Mesothelial cell of epicardium (in vitro differentiated cells): ENCODE results near the gene SLC12A4. TPM values are rescaled to one million over a fixed set of nuclear protein-coding genes. Genes with fewer than 3 reads are reported as not detected.
A peak's percentile ranks its signal among the peaks of the same experiment; 100 is the strongest.
"Not testable (repeated sequence)": the region's sequence is repeated elsewhere in the genome, so short reads cannot be mapped to it uniquely, and the experiment has no call there.

Experiments used
- DNase-seq, 2 experiments: peaks; one replicate each; pipeline ENCODE4 v3.0.0; 2021; ENCODE audit warnings: low spot score in 2 of 2; ENCODE audit not compliant: unreplicated experiment in 2 of 2
- H3K27ac Mint-ChIP-seq: 2 replicates; pipeline ENCODE4 v1.8.0; 2021; ENCODE audit warnings: mixed read lengths
- H3K27me3 Mint-ChIP-seq: 2 replicates; pipeline ENCODE4 v1.8.0; 2021; ENCODE audit warnings: low read depth, mixed read lengths
- H3K36me3 Mint-ChIP-seq: 2 replicates; pipeline ENCODE4 v1.8.0; 2021; ENCODE audit warnings: mixed read lengths
- H3K4me1 Mint-ChIP-seq: 2 replicates; pipeline ENCODE4 v1.8.0; 2021; ENCODE audit warnings: mixed read lengths
- H3K4me3 Mint-ChIP-seq: 2 replicates; pipeline ENCODE4 v1.8.0; 2021; ENCODE audit warnings: mild to moderate bottlenecking, moderate library complexity, mixed read lengths
- H3K9me3 Mint-ChIP-seq: 2 replicates; pipeline ENCODE4 v1.8.0; 2021; ENCODE audit warnings: mixed read lengths
- total RNA-seq: library from RNA; stranded (reverse); gene quantifications from 3 replicates; pipeline ENCODE4 v1.2.1, GENCODE V29; 2021
- TF ChIP-seq, protein P1 (sequence below): fragments of 200-600 bp; sonication (generic); IDR thresholded peaks from one replicate; pipeline ENCODE4 v1.5.0; 2021; ENCODE audit warnings: antibody characterized with exemption; ENCODE audit not compliant: unreplicated experiment

The SLC12A4 gene
- 129 to 155 TPM (median 140 TPM) in 3 replicates for total RNA-seq

DNA sequence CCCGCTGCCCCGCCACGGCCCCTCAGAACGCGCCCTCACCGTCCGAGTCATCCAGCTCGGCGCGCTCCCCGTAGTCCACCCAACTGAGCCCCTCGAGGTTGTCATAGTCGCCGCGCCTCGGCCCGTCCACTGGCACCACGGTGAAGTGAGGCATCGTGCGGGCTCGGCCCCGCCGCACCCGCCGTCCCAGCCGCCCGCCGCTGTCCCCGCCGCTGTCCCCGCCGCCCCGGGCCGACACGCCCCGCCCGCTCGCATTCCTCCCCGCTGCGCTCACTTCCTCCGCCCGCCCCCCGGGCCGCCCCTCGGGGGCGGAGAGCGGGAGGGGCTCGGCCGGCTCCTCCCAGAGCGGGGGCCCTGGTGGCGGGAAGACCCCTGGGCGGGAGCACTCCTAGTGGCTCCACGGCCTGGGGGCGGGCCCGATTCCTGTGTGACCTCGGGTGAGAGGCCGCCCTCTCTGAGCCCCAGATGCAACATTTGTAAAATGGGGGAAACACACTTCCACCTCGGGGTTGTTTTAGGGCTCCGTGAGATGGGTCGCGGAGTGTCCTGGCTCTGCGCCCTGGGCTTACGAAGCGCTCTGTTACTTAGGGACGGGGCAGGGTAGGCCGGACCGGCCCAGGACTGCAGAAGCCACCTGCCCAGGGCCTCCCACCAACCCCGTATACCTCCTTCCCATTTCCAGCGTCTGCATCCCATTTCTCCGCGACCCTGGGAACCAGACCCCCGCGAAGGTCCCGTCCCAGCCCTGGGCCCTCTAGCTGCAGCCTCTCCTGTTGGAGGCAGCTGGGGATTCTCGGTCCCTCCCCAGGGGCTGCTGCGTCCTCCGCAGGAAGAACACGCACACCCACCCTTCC is at the start of gene SLC12A4:
Gene SLC12A4 (minus strand): TSS at position 238 of the 854 bp plus-strand sequence. CDS start 84 bp downstream, at position 154.
- TF ChIP-seq, protein P1, sequence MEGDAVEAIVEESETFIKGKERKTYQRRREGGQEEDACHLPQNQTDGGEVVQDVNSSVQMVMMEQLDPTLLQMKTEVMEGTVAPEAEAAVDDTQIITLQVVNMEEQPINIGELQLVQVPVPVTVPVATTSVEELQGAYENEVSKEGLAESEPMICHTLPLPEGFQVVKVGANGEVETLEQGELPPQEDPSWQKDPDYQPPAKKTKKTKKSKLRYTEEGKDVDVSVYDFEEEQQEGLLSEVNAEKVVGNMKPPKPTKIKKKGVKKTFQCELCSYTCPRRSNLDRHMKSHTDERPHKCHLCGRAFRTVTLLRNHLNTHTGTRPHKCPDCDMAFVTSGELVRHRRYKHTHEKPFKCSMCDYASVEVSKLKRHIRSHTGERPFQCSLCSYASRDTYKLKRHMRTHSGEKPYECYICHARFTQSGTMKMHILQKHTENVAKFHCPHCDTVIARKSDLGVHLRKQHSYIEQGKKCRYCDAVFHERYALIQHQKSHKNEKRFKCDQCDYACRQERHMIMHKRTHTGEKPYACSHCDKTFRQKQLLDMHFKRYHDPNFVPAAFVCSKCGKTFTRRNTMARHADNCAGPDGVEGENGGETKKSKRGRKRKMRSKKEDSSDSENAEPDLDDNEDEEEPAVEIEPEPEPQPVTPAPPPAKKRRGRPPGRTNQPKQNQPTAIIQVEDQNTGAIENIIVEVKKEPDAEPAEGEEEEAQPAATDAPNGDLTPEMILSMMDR, result no peak
- Mint-ChIP-seq H3K27me3 (no peaks in the 10 kb centered on the region), H3K36me3 (no peaks in the 10 kb centered on the region), H3K4me1 (peaks cover 39% of the 10 kb centered on the region), H3K4me3 (peak within 1 kb of the TSS; percentile 100), H3K9me3 (no peaks in the 10 kb centered on the region), H3K27ac (peak within 1 kb of the TSS; percentile 100)
- peak; percentile 78 to 87 for DNase-seq

GRCh38 chr16:68015681-68016080 is 47.2 kb upstream of the SLC12A4 start, which contains the start of gene DPEP2NB:
DPEP2NB (minus strand) TSS chr16:68015911; CDS start chr16:68015770, 141 bp downstream.
- no peak for DNase-seq
- Mint-ChIP-seq H3K4me3 (no peak within 1 kb of the TSS), H3K27me3 (peaks cover 7% of the 10 kb centered on the region), H3K9me3 (no peaks in the 10 kb centered on the region), H3K36me3 (peaks cover 2% of the 10 kb centered on the region), H3K4me1 (no peaks in the 10 kb centered on the region), H3K27ac (no peak within 1 kb of the TSS)
- TF ChIP-seq, protein P1, result no peak

- Mint-ChIP-seq H3K27ac (no peak overlapping the region), H3K9me3 (no peaks in the 10 kb centered on the region)
Measured at GRCh38 chr16:68013440-68013839, 45.0 kb upstream of the SLC12A4 start.

GRCh38 chr16:68009872-68010271 is 41.4 kb upstream of the SLC12A4 start:
- not testable (repeated sequence) for H3K4me3 Mint-ChIP-seq

More at GRCh38 chr16:68013440-68013839, 45.0 kb upstream of the SLC12A4 start:
- H3K36me3 Mint-ChIP-seq, result no peaks in the 10 kb centered on the region
- H3K27me3 Mint-ChIP-seq, result peaks cover 10% of the 10 kb centered on the region
- H3K4me3 Mint-ChIP-seq, result no peak overlapping the region
- H3K4me1 Mint-ChIP-seq, result no peaks in the 10 kb centered on the region
- DNase-seq, result no peak
- TF ChIP-seq, protein P1, result no peak

DNA sequence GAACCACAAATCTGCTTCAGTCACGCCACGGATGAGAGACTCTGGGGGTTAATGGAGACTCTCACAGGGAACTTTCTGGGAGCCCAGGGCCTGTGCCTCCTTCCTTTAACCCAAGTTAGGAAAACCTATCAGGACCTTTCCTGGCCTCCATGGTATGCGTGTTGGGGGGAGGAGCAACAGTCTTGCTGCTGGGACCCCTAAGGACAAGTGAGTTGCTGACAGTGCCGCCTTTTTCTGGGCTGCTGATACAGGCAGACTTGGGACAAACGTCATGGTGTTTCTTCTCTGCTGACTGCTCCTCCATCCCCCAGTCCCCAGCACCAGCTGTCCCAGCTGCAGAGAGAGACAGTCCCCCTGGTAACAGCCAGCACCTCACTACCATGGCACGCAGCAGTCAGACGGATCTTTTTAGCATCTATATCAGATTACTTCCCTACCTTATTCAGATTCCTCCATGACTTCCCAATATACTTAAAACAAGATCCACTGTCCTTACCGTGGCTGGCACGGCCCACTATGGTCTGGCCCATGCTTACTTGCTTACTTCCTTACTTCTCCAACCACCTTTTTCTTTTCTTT is 40.8 kb upstream of the SLC12A4 start:
- TF ChIP-seq, protein P1, result no peak

More at GRCh38 chr16:68009872-68010271, 41.4 kb upstream of the SLC12A4 start:
- not testable (repeated sequence) for H3K27me3 Mint-ChIP-seq, DNase-seq, H3K36me3 Mint-ChIP-seq, H3K9me3 Mint-ChIP-seq, H3K27ac Mint-ChIP-seq, H3K4me1 Mint-ChIP-seq

DNA sequence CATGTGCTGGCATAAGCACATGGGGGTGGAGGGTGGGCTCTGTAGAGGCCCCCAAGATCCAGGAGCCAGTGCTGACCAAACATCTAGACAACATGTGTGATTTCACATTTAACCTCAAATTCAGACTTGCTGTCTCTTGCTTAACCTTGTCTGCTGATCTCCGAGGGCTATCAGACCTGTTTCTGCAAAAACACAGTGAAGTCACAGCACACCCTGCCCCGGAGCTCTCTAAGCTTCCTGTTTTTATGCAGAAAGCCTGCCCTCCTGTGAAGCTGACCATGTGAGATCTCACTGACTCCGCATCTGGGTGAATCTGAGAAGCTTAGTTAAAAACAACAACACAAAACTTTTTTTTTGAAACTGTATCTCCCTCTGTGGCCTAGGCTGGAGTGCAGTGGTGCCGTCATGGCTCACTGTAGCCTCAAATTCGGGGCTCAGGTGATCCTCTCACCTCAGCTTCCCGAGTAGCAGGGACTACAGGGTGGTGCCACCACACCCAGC is 37.4 kb upstream of the SLC12A4 start:
- no peak for DNase-seq
- H3K4me1 Mint-ChIP-seq, result no peaks in the 10 kb centered on the region
- H3K9me3 Mint-ChIP-seq, result no peaks in the 10 kb centered on the region
- H3K4me3 Mint-ChIP-seq, result no peak overlapping the region
- H3K27ac Mint-ChIP-seq, result no peak overlapping the region
- peaks cover 3% of the 10 kb centered on the region for H3K27me3 Mint-ChIP-seq
- H3K36me3 Mint-ChIP-seq, result no peaks in the 10 kb centered on the region
- TF ChIP-seq, protein P1, result no peak

More for the DNA sequence above, 40.8 kb upstream of the SLC12A4 start:
- DNase-seq, result no peak
- Mint-ChIP-seq H3K9me3 (no peaks in the 10 kb centered on the region), H3K4me1 (no peaks in the 10 kb centered on the region), H3K4me3 (no peak overlapping the region), H3K36me3 (no peaks in the 10 kb centered on the region), H3K27me3 (peaks cover 5% of the 10 kb centered on the region), H3K27ac (no peak overlapping the region)
